ENCODE results near the gene KATNB1.
"Not testable (repeated sequence)": the region's sequence is repeated elsewhere in the genome, so short reads cannot be mapped to it uniquely, and the experiment has no call there.

KATNB1 gene

GRCh38 chr16:57707331-57707730, 28.2 kb upstream of the KATNB1 start:
- TF ChIP-seq CTCF (IDR thresholded peaks at IDR 0.05; ENCODE audit: control insufficient read depth, extremely low read depth, insufficient read depth) = no peak

GRCh38 chr16:57708168-57708567, 27.4 kb upstream of the KATNB1 start:
- no peak for TF ChIP-seq CTCF (IDR thresholded peaks at IDR 0.05; ENCODE audit: control insufficient read depth, extremely low read depth, insufficient read depth)
- no peak for DNase-seq (ENCODE audit: low read depth)
- no peak overlapping the region for H3K4me3 ChIP-seq (ENCODE audit: low read depth, low read length)

More at GRCh38 chr16:57707331-57707730, 28.2 kb upstream of the KATNB1 start:
- no peak overlapping the region for H3K4me3 ChIP-seq (ENCODE audit: low read depth, low read length)
- DNase-seq (ENCODE audit: low read depth) = no peak

GRCh38 chr16:57709663-57710062, 25.9 kb upstream of the KATNB1 start:
- H3K4me3 ChIP-seq (ENCODE audit: low read depth, low read length) = no peak overlapping the region
- TF ChIP-seq CTCF (IDR thresholded peaks at IDR 0.05; ENCODE audit: control insufficient read depth, extremely low read depth, insufficient read depth) = no peak
- DNase-seq (ENCODE audit: low read depth) = no peak

GRCh38 chr16:57711346-57711745, 24.2 kb upstream of the KATNB1 start:
- H3K4me3 ChIP-seq (ENCODE audit: low read depth, low read length) = no peak overlapping the region
- no peak for DNase-seq (ENCODE audit: low read depth)
- no peak for TF ChIP-seq CTCF (IDR thresholded peaks at IDR 0.05; ENCODE audit: control insufficient read depth, extremely low read depth, insufficient read depth)

GRCh38 chr16:57711993-57712392, 23.6 kb upstream of the KATNB1 start:
- H3K4me3 ChIP-seq (ENCODE audit: low read depth, low read length) = no peak overlapping the region

GRCh38 chr16:57712569-57712968, 23.0 kb upstream of the KATNB1 start:
- not testable (repeated sequence) for DNase-seq (ENCODE audit: low read depth); H3K4me3 ChIP-seq (ENCODE audit: low read depth, low read length)

More at GRCh38 chr16:57711993-57712392, 23.6 kb upstream of the KATNB1 start:
- TF ChIP-seq CTCF (IDR thresholded peaks at IDR 0.05; ENCODE audit: control insufficient read depth, extremely low read depth, insufficient read depth) = no peak
- no peak for DNase-seq (ENCODE audit: low read depth)

- no peak overlapping the region for H3K4me3 ChIP-seq (ENCODE audit: low read depth, low read length)
- TF ChIP-seq CTCF (IDR thresholded peaks at IDR 0.05; ENCODE audit: control insufficient read depth, extremely low read depth, insufficient read depth) = no peak
- DNase-seq (ENCODE audit: low read depth) = no peak
Measured at GRCh38 chr16:57713596-57713995, 22.0 kb upstream of the KATNB1 start.
